GM12872 (cell line): ENCODE results near the gene MTA2.

Source experiments
- CTCF ChIP-seq: IDR thresholded peaks from 3 replicates; pipeline ENCODE4 v1.5.1; 2011; ENCODE audit warnings: low read depth, mild to moderate bottlenecking, low read length, moderate library complexity; ENCODE audit not compliant: insufficient read depth

Gene MTA2

GRCh38 chr11:62602141-62603071 lies 741 bp upstream of the MTA2 start:
- no peak for TF ChIP-seq CTCF

- no peak for TF ChIP-seq CTCF
These were observed 618 bp downstream of the MTA2 start for GRCh38 chr11:62601122-62601371.

GRCh38 chr11:62600367-62601121 lies 1.1 kb downstream of the MTA2 start:
- no peak for TF ChIP-seq CTCF

- TF ChIP-seq CTCF: no peak
These were observed 1.8 kb downstream of the MTA2 start for GRCh38 chr11:62599901-62600300.

GRCh38 chr11:62599069-62599696 lies 2.5 kb downstream of the MTA2 start:
- TF ChIP-seq CTCF: no peak

GRCh38 chr11:62595124-62595523 lies 6.5 kb downstream of the MTA2 start:
- no peak for TF ChIP-seq CTCF

GRCh38 chr11:62593434-62594044 lies 8.1 kb downstream of the MTA2 start:
- peak; percentile 76 for TF ChIP-seq CTCF
